IMR-90 (cell line): ENCODE measurements around the gene PYGM. TPM values are rescaled to one million over a fixed set of nuclear protein-coding genes. Genes with fewer than 3 reads are reported as not detected.

Experiments used
- ATAC-seq: fragments of 200-7000 bp; cut with Tn5 transposase; 2 replicates; pipeline ENCODE4 v1.9.1; 2020; ENCODE audit warnings: low read depth, mild to moderate bottlenecking, moderate library complexity
- BruUV-seq: library from RNA; stranded (reverse); fragments of 400-500 nt; replicated peaks from 2 replicates; lab custom pipeline; 2021; lab: Mats Ljungman, UMichigan
- CTCF ChIA-PET: fragments of 300-600 bp; formaldehyde crosslinking; extraction: SDS; loops from one replicate; lab custom pipeline; 2021; ENCODE audit warnings: antibody characterized with exemption; lab: Yijun Ruan, JAX
- POLR2A ChIA-PET: fragments of 300-600 bp; sonication (Branson Sonifier 250); formaldehyde crosslinking; loops from one replicate; lab custom pipeline; 2022; ENCODE audit warnings: antibody characterized with exemption; ENCODE audit not compliant: unreplicated experiment; lab: Charles Lee
- DNase-seq: peaks from one replicate; pipeline ENCODE4 v3.0.0; 2013
- H2AFZ ChIP-seq: replicated peaks from 2 replicates; pipeline ENCODE3; 2013; ENCODE audit warnings: low read length, mild to moderate bottlenecking; ENCODE audit not compliant: poor library complexity
- H2AK5ac ChIP-seq: 2 replicates; pipeline ENCODE4 v1.6.1; 2013; ENCODE audit warnings: low read depth, low read length, inconsistent platforms
- H2AK9ac ChIP-seq: replicated peaks from 2 replicates; pipeline ENCODE3; 2013; ENCODE audit warnings: mild to moderate bottlenecking, low read depth, low read length, moderate library complexity; ENCODE audit not compliant: poor library complexity
- H2BK120ac ChIP-seq: 2 replicates; pipeline ENCODE4 v1.6.1; 2013; ENCODE audit warnings: low read depth, low read length, inconsistent platforms
- H2BK15ac ChIP-seq: 3 replicates; pipeline ENCODE4 v1.6.1; 2013; ENCODE audit warnings: low read depth, low read length, inconsistent platforms
- H2BK20ac ChIP-seq: 2 replicates; pipeline ENCODE4 v1.6.1; 2013; ENCODE audit warnings: low read depth, mild to moderate bottlenecking, inconsistent platforms, low read length, moderate library complexity
- H2BK5ac ChIP-seq: 2 replicates; pipeline ENCODE4 v1.6.1; 2013; ENCODE audit warnings: mild to moderate bottlenecking, low read depth, low read length, inconsistent platforms; ENCODE audit not compliant: poor library complexity, severe bottlenecking
- H3K14ac ChIP-seq: replicated peaks from 2 replicates; pipeline ENCODE4 v1.6.1; 2013; ENCODE audit warnings: low read depth, low read length, inconsistent platforms
- H3K18ac ChIP-seq: 2 replicates; pipeline ENCODE4 v1.6.1; 2013; ENCODE audit warnings: low read depth, low read length, control low read depth
- H3K23ac ChIP-seq: 2 replicates; pipeline ENCODE4 v1.6.1; 2013; ENCODE audit warnings: low read depth, low read length, inconsistent platforms
- H3K27ac ChIP-seq: 2 replicates; pipeline ENCODE4 v1.5.1; 2013; ENCODE audit warnings: mild to moderate bottlenecking, control low read depth, low read length; ENCODE audit not compliant: insufficient read depth
- H3K27me3 ChIP-seq: 2 replicates; pipeline ENCODE4 v1.6.1; 2013; ENCODE audit warnings: low read length; ENCODE audit not compliant: control insufficient read depth, insufficient read depth
- H3K36me3 ChIP-seq: 2 replicates; pipeline ENCODE4 v1.6.1; 2013; ENCODE audit warnings: low read length, mixed read lengths; ENCODE audit not compliant: control insufficient read depth, insufficient read depth
- H3K4ac ChIP-seq: 2 replicates; pipeline ENCODE4 v1.6.1; 2013; ENCODE audit warnings: low read depth, low read length, inconsistent platforms
- H3K4me1 ChIP-seq: 2 replicates; pipeline ENCODE4 v1.6.1; 2013; ENCODE audit warnings: low read length, mixed read lengths; ENCODE audit not compliant: control insufficient read depth, insufficient read depth
- H3K4me2 ChIP-seq: 2 replicates; pipeline ENCODE4 v1.6.1; 2013; ENCODE audit warnings: low read depth, mild to moderate bottlenecking, control low read depth, low read length, moderate library complexity
- H3K4me3 ChIP-seq: 2 replicates; pipeline ENCODE4 v1.5.1; 2013; ENCODE audit warnings: low read depth, mild to moderate bottlenecking, control low read depth, low read length, moderate library complexity; ENCODE audit not compliant: insufficient read depth
- H3K56ac ChIP-seq: 2 replicates; pipeline ENCODE4 v1.6.1; 2013; ENCODE audit warnings: low read length, inconsistent platforms; ENCODE audit not compliant: insufficient read depth; ENCODE audit errors: extremely low read depth
- H3K79me1 ChIP-seq, 2 experiments: 2 replicates each; pipeline ENCODE4 v1.6.1; 2013; ENCODE audit warnings: low read length in 2 of 2, inconsistent platforms in 1 of 2, low read depth in 1 of 2
- H3K9ac ChIP-seq: 2 replicates; pipeline ENCODE4 v1.6.1; 2013; ENCODE audit warnings: low read depth, low read length, control low read depth
- H3K9me1 ChIP-seq: 2 replicates; pipeline ENCODE4 v1.6.1; 2013; ENCODE audit warnings: low read length, inconsistent platforms; ENCODE audit not compliant: insufficient read depth
- H3K9me3 ChIP-seq: 2 replicates; pipeline ENCODE4 v1.6.1; 2013; ENCODE audit warnings: low read length; ENCODE audit not compliant: control insufficient read depth, insufficient read depth
- H4K20me1 ChIP-seq: 2 replicates; pipeline ENCODE4 v1.6.1; 2013; ENCODE audit warnings: low read length, inconsistent platforms; ENCODE audit not compliant: insufficient read depth
- H4K5ac ChIP-seq: 2 replicates; pipeline ENCODE4 v1.6.1; 2013; ENCODE audit warnings: mild to moderate bottlenecking, low read depth, low read length, control low read depth
- H4K8ac ChIP-seq, 2 experiments: 2 replicates each; pipeline ENCODE4 v1.6.1; 2013; ENCODE audit warnings: low read depth in 2 of 2, low read length in 2 of 2, control low read depth in 1 of 2, inconsistent platforms in 1 of 2
- H4K91ac ChIP-seq: 2 replicates; pipeline ENCODE4 v1.6.1; 2013; ENCODE audit warnings: low read depth, low read length, inconsistent platforms; ENCODE audit not compliant: insufficient read depth
- BHLHE40 ChIP-seq: fragments of 150-350 bp; IDR thresholded peaks from 2 replicates; pipeline ENCODE4 v1.6.1; 2016; ENCODE audit warnings: mild to moderate bottlenecking, low read depth, low read length
- CTCF ChIP-seq: conservative IDR thresholded peaks from 2 replicates; pipeline ENCODE4 v1.5.1; 2012; ENCODE audit warnings: mild to moderate bottlenecking, low read depth, low read length, improper control_type of control experiment
- ELK1 ChIP-seq: fragments of 150-350 bp; IDR thresholded peaks from 2 replicates; pipeline ENCODE4 v1.6.1; 2016; ENCODE audit warnings: low read depth, mild to moderate bottlenecking, low read length, moderate library complexity, borderline replicate concordance
- FOS ChIP-seq: fragments of 150-350 bp; IDR thresholded peaks from 2 replicates; pipeline ENCODE4 v1.6.1; 2016; ENCODE audit warnings: low read depth, low read length
- MAFK ChIP-seq: IDR thresholded peaks from 2 replicates; pipeline ENCODE4 v1.6.1; 2012; ENCODE audit warnings: low read depth, low read length, improper control_type of control experiment
- MAZ ChIP-seq: IDR thresholded peaks from 2 replicates; pipeline ENCODE4 v1.6.1; 2012; ENCODE audit warnings: low read depth, mild to moderate bottlenecking, low read length, improper control_type of control experiment, moderate library complexity, borderline replicate concordance
- MXI1 ChIP-seq: IDR thresholded peaks from 2 replicates; pipeline ENCODE4 v1.6.1; 2012; ENCODE audit warnings: low read depth, mild to moderate bottlenecking, low read length, moderate library complexity, borderline replicate concordance
- NFE2L2 ChIP-seq: fragments of 150-350 bp; IDR thresholded peaks from 2 replicates; pipeline ENCODE4 v1.6.1; 2016; ENCODE audit warnings: low read depth, mild to moderate bottlenecking, low read length
- POLR2A ChIP-seq: IDR thresholded peaks from 2 replicates; pipeline ENCODE4 v1.6.1; 2012; ENCODE audit warnings: mild to moderate bottlenecking, low read depth, low read length
- RAD21 ChIP-seq: IDR thresholded peaks from 2 replicates; pipeline ENCODE4 v1.6.1; 2012; ENCODE audit warnings: low read length, improper control_type of control experiment
- RCOR1 ChIP-seq: IDR thresholded peaks from 2 replicates; pipeline ENCODE4 v1.6.1; 2012; ENCODE audit warnings: mild to moderate bottlenecking, low read length, improper control_type of control experiment; ENCODE audit not compliant: insufficient replicate concordance
- RFX5 ChIP-seq: IDR thresholded peaks from 2 replicates; pipeline ENCODE4 v1.8.0; 2012; ENCODE audit warnings: low read depth, mild to moderate bottlenecking, low read length, moderate library complexity
- SMC3 ChIP-seq: fragments of 150-350 bp; IDR thresholded peaks from 2 replicates; pipeline ENCODE4 v1.6.1; 2016; ENCODE audit warnings: low read depth, mild to moderate bottlenecking, antibody characterized with exemption, low read length, moderate library complexity
- USF2 ChIP-seq: fragments of 150-350 bp; IDR thresholded peaks from 2 replicates; pipeline ENCODE4 v1.6.1; 2017; ENCODE audit warnings: mild to moderate bottlenecking, antibody characterized with exemption, low read length, low read depth
- WGBS, 2 experiments: methylation state at CpG; one replicate each; pipeline versions ENCODE4 v1.1.5 to v1.1.7; 2013; ENCODE audit warnings: missing lambda C conversion rate in 2 of 2; ENCODE audit not compliant: insufficient read length in 1 of 2; ENCODE audit errors: extremely low coverage in 2 of 2; 5-methylcytosine and 5-hydroxymethylcytosine counted together
- dilution Hi-C: fragments of 300-500 bp; cut with HindIII; formaldehyde crosslinking; loops from one replicate; pipeline ENCODE4 v1.14.3; 2018; ENCODE audit warnings: low sequenced_read_pairs; ENCODE audit not compliant: unreplicated experiment
- in situ Hi-C: fragments of 300-500 bp; cut with MboI; formaldehyde crosslinking; loops from 3 replicates; pipeline ENCODE4 v1.14.3; 2019; ENCODE audit warnings: low sequenced_read_pairs, inconsistent platforms, mixed read lengths
- intact Hi-C: fragments of 100-400 bp; cut with micrococcal nuclease; formaldehyde crosslinking; loops from 2 replicates; pipeline ENCODE4 v1.10.0; 2022
- polyA plus RNA-seq, 3 experiments: library from polyadenylated mRNA; depleted of rRNA; stranded (reverse); fragments of >200 nt; gene quantifications; 2 replicates each; pipeline ENCODE4 v1.2.3, GENCODE V29; 2012; ENCODE audit warnings: low replicate concordance in 1 of 3
- total RNA-seq: library from RNA; depleted of rRNA; stranded (reverse); fragments of >200 nt; gene quantifications from 2 replicates; pipeline ENCODE4 v1.2.3, GENCODE V29; 2012

PYGM gene
- total and polyA plus RNA-seq, 2 of the 4 experiments (the other 2 are of a cell fraction): 0.18 to 0.21 TPM

GRCh38 chr11:64767344-64768299, 7.8 kb upstream of the PYGM start:
- no peak overlapping the region for H4K8ac ChIP-seq
- H3K27ac ChIP-seq: no peak overlapping the region
- H3K79me1 ChIP-seq: peaks cover 42 to 87% of the 10 kb centered on the region in 2 experiments
- no peak overlapping the region for H3K56ac ChIP-seq
- H3K4ac ChIP-seq: no peak overlapping the region
- H2BK120ac ChIP-seq: no peak overlapping the region
- no peak overlapping the region for H4K5ac ChIP-seq
- no peaks in the 10 kb centered on the region for H3K27me3 ChIP-seq
- no peak overlapping the region for H2BK20ac ChIP-seq
- H3K4me2 ChIP-seq: no peak overlapping the region
- no peaks in the 10 kb centered on the region for H3K9me3 ChIP-seq
- H2BK15ac ChIP-seq: no peak overlapping the region
- H4K91ac ChIP-seq: no peak overlapping the region
- POLR2A ChIA-PET: no interaction called here
- H3K23ac ChIP-seq: no peak overlapping the region
- H3K9me1 ChIP-seq: peaks cover 8% of the 10 kb centered on the region; the same call in 1 of the 2 replicates
- H3K4me1 ChIP-seq: peaks cover 13% of the 10 kb centered on the region
- peaks cover 91% of the 10 kb centered on the region for H3K36me3 ChIP-seq
- in situ Hi-C loops (no loop called here), dilution Hi-C loops (no loop called here), intact Hi-C loops (loop anchor here (1.0 to 2.0 kb wide), 3 partner anchors 10 to 79 kb away; no protein-coding TSS in a partner anchor)
- peaks cover 85% of the 10 kb centered on the region for H4K20me1 ChIP-seq
- peak overlapping the region; percentile 44 for H2AFZ ChIP-seq
- CTCF ChIA-PET: no interaction called here
- no peak overlapping the region for H2AK5ac ChIP-seq
- BruUV-seq: no TSS peak
- no peak overlapping the region for H3K4me3 ChIP-seq
- no peak overlapping the region for H3K18ac ChIP-seq
- no peak overlapping the region for H2BK5ac ChIP-seq
- WGBS, 2 experiments: 41% methylated on average over 3 of the region's 19 CpGs; no CpG with 5 or more reads in 1 of the 2 experiments
- no peak overlapping the region for H3K14ac ChIP-seq
- TF ChIP-seq CTCF: peak; percentile 63
- no peak for TF ChIP-seq ELK1
- no peak for TF ChIP-seq RCOR1
- no peak for TF ChIP-seq USF2
- no peak for TF ChIP-seq NFE2L2
- no peak for TF ChIP-seq FOS
- peak; percentile 29; the same call in 1 of the 2 replicates for TF ChIP-seq RAD21
- no peak for TF ChIP-seq RFX5
- TF ChIP-seq MAFK: no peak
- TF ChIP-seq BHLHE40: no peak
- TF ChIP-seq SMC3: peak; percentile 37
- no peak for TF ChIP-seq MXI1
- no peak for TF ChIP-seq MAZ
- no peak for TF ChIP-seq POLR2A
- ATAC-seq: peak; percentile 53
- H2AK9ac ChIP-seq: peak overlapping the region; percentile 53
- DNase-seq: peak; percentile 60
- no peak overlapping the region for H3K9ac ChIP-seq
